T follicular helper cell (primary cell): ENCODE results near the gene GRAMD1B.
A peak's percentile ranks its signal among the peaks of the same experiment; 100 is the strongest.

ENCODE experiments used
- DNase-seq: peaks from one replicate; pipeline ENCODE4 v3.0.0-alpha.2; 2020; ENCODE audit warnings: low read depth
- total RNA-seq, 2 experiments: gene quantifications; one replicate each; lab custom pipeline; 2026; lab: John Stamatoyannopoulos, UW

Gene GRAMD1B
- total RNA-seq: 20.0 to 28.8 reads per million in 2 experiments

DNA sequence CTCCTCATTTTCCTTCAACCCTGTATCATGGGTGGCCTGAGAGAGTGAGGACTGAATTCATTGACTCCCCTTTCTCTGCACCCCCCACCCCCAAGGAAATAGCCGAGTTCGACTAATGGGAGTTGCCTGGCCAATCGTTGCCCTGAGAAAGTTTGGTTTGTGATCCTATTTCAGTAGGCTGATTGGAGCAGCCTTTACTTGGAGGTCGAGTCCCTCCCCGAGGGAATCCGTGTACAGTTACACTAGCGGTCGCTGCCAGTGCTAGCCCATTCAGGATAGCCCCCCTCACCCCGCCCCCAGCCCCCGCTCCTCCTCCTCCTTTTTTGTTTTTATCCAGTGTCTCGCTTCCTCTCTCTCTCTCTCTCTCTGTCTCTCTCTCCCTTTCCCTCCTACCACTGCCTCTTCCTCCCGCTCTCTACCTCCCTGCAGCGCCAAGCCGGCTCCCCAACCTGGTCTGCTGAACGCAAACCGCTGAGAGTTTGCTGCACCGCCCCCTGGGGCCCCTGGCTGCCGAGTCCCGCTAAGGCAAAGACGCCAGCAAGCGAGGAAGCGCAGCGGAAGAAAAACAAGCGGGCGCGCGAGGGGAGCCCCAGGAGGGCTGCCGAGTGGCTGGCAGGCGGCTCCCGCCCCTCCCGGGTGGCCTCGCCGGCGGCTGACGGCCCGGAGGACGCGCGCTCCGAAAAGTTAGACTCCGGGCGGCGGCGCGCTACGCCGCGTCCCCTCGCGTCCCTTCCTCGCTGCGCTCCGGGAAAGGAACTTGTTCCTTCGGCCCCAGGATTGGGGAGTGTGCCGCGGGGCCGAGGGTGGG lies at the start of gene GRAMD1B:
Gene GRAMD1B (plus strand): TSS at position 357 of the 808 bp plus-strand sequence. CDS start 524 bp downstream, outside the sequence.
- peak; percentile 66 for DNase-seq

GRCh38 chr11:123381149-123381548 lies 48.9 kb upstream of the GRAMD1B start:
- no peak for DNase-seq

- DNase-seq: no peak
Measured at GRCh38 chr11:123381817-123382554, 48.1 kb upstream of the GRAMD1B start.

DNA sequence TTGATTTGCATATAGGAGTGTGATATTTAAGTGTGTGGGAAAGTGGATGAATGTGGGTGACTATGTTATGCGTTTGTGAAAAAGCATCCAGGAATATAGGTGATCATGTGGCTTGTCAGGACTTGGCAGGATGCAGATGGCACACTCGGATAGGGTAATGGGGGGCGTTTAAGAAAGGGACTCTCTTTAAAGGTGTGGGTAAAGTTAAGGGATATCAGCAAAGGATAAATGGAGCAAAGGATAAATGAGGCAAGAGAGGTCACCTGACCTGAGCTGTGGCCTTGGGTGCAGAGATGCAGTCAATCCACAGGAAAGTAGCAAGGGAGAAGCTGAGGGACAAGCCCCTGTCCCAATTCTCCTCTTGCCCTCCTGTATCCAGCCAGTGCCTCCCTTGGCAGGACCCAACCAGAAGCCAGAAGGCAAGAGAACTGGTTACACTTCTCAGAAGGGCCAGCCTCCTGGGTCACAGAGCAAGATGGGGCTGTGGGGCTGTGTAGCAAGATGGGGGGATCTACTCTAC lies 47.5 kb upstream of the GRAMD1B start:
- no peak for DNase-seq

DNA sequence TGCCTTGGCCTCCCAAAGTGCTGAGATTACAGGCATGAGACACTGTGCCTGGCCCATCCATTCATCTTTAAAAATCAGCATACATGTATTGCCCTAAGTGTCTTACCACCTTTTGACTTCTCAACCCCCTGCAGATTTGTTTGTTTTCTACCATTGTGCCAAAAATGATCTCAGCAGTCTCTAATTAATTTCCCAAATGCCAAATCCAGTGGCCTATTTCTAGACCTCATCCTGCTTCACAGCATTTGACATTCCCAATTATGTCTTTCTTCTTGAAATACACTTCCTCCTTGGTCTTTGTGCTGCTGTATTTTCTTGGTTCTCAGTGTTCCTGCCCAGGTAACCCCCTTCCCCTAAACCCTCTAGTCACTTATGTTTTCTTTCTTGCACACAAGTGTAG lies 46.0 kb upstream of the GRAMD1B start:
- DNase-seq: no peak

DNA sequence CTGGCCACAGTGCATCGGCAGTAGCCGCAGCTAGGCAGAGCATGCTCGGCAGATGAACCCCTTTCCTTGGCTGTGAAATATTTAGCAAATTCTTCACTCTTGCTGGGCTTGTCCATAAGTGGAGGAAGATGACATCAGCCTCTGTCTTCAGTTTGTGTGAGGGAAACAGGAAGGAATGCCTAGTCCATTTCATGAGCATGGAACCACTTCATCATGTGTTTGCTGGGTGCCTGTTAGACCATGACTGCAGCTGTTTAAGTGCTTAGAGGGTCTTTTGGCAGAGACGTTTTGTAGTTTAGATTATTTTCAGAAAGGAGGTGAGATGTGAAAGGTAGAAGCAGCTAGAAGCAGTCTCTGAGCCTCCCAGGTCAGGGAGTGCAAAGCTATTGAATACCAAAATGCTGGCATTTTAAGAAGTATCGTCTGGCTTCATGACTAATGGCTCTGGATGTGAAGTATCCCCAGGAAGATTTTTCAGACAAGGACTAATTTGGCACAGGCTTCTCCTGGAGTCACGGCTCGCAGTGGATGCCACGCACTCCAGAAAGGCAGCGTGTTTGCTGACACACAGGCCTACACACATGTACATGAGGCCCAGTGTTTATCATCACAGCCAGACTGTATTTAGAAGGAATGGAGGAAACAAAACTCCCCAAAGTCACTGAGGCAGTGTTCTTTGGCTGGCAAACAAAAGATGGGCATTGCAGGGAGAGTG lies 43.1 kb upstream of the GRAMD1B start:
- no peak for DNase-seq

- no peak for DNase-seq
Measured at GRCh38 chr11:123388640-123389039, 41.4 kb upstream of the GRAMD1B start.

GRCh38 chr11:123390146-123390545 lies 39.9 kb upstream of the GRAMD1B start:
- no peak for DNase-seq

DNA sequence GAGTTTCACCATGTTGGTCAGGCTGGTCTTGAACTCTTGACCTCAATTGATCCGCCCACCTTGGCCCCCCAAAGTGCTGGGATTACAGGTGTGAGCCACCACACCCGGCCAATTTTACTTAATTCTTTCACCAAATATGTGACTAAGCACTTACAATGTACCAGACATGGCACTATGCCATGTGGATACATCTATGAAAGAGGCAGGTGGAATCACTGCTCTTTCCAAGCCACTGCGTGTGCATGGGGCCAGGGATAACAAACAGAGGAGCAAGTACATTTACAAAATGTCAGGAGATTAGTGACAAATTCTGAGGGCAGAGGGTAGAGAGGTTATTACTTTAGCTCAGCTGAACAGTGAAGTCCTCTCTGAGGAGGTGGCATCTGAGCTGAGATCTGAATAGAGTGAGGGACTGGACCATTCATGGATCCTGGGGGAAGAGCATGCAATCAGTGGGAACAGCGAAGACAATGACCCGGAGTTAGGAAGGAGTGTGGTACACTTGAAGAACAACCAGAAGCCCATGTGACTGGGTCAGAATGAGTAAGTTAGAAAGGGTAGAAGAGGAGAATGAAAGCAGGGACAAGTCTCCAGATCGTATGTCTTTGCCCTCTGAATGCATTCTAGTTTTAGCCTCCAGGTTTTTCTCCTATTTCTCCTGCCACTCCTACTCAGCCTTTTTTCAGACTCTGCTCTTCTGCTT lies 38.3 kb upstream of the GRAMD1B start:
- DNase-seq: no peak

- DNase-seq: no peak
Measured at GRCh38 chr11:123392431-123392830, 37.6 kb upstream of the GRAMD1B start.

DNA sequence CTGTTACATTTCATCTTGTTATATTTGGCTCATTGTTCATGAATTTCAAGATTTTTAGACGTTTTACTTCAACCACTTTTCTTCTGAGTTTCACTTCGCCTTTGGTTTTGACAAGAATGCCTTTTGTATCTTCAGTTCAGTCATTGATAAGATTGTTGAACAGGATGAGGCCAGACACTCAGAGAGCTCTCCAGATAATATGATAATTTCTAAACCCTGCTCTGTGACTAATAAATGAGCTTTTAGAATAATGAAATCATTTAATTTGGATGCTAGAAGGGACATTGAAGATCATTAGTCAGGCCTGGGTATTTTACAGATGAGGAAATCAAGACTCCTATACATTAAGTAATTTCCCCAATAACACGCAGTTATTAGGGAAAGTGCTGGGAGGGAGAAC lies 37.2 kb upstream of the GRAMD1B start:
- DNase-seq: no peak

DNA sequence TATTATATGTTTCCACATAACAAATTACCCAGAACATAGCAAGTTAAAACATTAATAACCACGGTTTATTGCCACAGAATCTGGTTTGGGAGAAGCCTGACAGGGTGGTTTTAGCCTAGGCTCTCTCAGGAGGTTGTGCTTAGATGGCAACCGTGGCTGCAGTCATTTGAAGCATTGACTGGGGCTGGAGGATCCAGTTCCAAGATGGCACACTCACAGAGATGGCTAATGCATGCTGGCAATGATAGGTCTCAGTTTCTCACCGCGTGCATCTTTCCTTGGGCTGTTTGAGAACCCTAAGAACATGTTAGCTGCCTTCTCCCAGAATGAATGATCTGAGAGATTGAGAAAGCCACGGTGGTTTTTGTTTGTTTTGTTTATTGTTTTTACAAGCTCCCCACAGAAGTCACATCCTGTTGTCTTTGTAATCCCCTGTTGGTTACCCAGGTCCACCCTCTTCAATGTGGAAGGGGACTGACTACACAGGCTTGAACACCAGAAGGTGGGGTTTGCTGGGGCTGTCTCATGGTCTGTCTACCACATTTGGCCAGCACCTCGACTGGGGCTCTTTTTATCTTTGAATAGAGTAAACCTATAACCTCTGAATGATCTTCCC lies 36.6 kb upstream of the GRAMD1B start:
- no peak for DNase-seq

DNA sequence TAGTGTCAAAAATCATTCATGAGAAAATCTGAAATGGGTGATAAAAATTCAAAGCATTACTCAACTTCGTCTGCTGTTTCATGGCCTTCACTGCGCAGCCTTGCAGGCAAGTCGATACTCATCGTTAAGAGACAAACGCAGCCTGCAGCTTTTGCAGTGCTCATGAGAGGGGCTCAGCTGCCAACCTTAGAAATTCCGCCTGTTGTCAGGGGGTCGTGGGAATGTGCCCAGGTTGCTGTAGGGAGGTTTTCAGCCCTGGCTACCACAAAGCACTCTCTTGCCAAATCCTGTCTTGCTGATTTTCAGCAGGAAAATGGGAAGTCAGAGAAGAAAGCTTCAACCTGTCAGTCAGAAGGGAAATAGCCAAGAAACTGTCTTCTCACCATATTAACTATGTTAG lies 25.4 kb upstream of the GRAMD1B start:
- DNase-seq: no peak

GRCh38 chr11:123405123-123405592 lies 24.9 kb upstream of the GRAMD1B start:
- no peak for DNase-seq

- DNase-seq: no peak
Measured at GRCh38 chr11:123406441-123407129, 23.5 kb upstream of the GRAMD1B start.

GRCh38 chr11:123407130-123407995 lies 22.7 kb upstream of the GRAMD1B start:
- peak; percentile 51 for DNase-seq

- DNase-seq: no peak
Measured at GRCh38 chr11:123407996-123408597, 22.0 kb upstream of the GRAMD1B start.

- no peak for DNase-seq
Measured at GRCh38 chr11:123408619-123409455, 21.2 kb upstream of the GRAMD1B start.
